HepG2 (cell line): Measurements from ENCODE around the gene TDP2. TPM values are rescaled to one million over a fixed set of nuclear protein-coding genes. Genes with fewer than 3 reads are reported as not detected.

Experiments used
- ATAC-seq: fragments of 200-7000 bp; cut with Tn5 transposase; 3 replicates; pipeline ENCODE4 v1.9.1; 2020; ENCODE audit warnings: mild to moderate bottlenecking, moderate library complexity
- BruUV-seq: library from RNA; stranded (reverse); fragments of 400-500 nt; replicated peaks from 2 replicates; lab custom pipeline; 2021; lab: Mats Ljungman, UMichigan
- CTCF ChIA-PET: fragments of 300-600 bp; formaldehyde crosslinking; extraction: SDS; loops from one replicate; lab custom pipeline; 2021; ENCODE audit warnings: low total read pairs, inconsistent platforms, low intra/inter-chr PET ratio; lab: Yijun Ruan, JAX
- POLR2A ChIA-PET: fragments of 350-600 bp; sonication (Branson Sonifier 250); formaldehyde crosslinking; loops from one replicate; lab custom pipeline; 2020; ENCODE audit warnings: antibody characterized with exemption, inconsistent platforms; lab: Yijun Ruan, JAX
- DNase-seq: peaks from one replicate; pipeline ENCODE4 v3.0.0-alpha.2; 2015; ENCODE audit warnings: low spot score
- FAIRE-seq: peaks from 3 replicates; lab custom pipeline; 2011; peaks lifted over from hg19 to GRCh38; lab: Jason Lieb, UNC
- H2AFZ ChIP-seq: one replicate; pipeline ENCODE4 v1.6.1; 2011; ENCODE audit warnings: low read length, inconsistent platforms
- H3K27ac ChIP-seq: fragments of 300-600 bp; 3 replicates; pipeline ENCODE4 v1.8.0; 2011; ENCODE audit warnings: mixed run types, mild to moderate bottlenecking, mixed read lengths, low read length, inconsistent platforms; ENCODE audit not compliant: insufficient read depth; ENCODE audit errors: extremely low read length
- H3K27me3 ChIP-seq, 2 experiments: fragments of 200-600 bp in 1 of 2; 2 replicates in 1 of 2; 3 replicates in 1 of 2; pipeline versions ENCODE4 v1.6.0 to v1.8.0; 2011; ENCODE audit warnings: low read length in 2 of 2, mild to moderate bottlenecking in 2 of 2, moderate library complexity in 2 of 2, inconsistent platforms in 1 of 2; ENCODE audit not compliant: insufficient read depth in 2 of 2, control insufficient read depth in 1 of 2
- H3K36me3 ChIP-seq, 2 experiments: fragments of 200-600 bp in 1 of 2; replicated peaks in 1 of 2; 2 replicates in 1 of 2; 3 replicates in 1 of 2; pipeline versions ENCODE4 v1.5.1 to v1.8.0; 2011; ENCODE audit warnings: low read length in 2 of 2, inconsistent platforms in 1 of 2; ENCODE audit not compliant: insufficient read depth in 2 of 2, control insufficient read depth in 1 of 2
- H3K4me1 ChIP-seq: 2 replicates; pipeline ENCODE4 v1.5.1; 2012; ENCODE audit warnings: low read length, inconsistent platforms; ENCODE audit not compliant: insufficient read depth
- H3K4me2 ChIP-seq: 2 replicates; pipeline ENCODE4 v1.6.0; 2011; ENCODE audit warnings: low read depth, low read length, inconsistent platforms
- H3K4me3 ChIP-seq, 3 experiments: fragments of 200-600 bp in 1 of 3; sonication (generic), shearing (Covaris generic) in 1 of 3; replicated peaks in 1 of 3; 2 replicates each; pipeline ENCODE4 v1.5.1; 2011 to 2016; ENCODE audit warnings: low read length in 3 of 3, inconsistent platforms in 2 of 3, low read depth in 2 of 3, mild to moderate bottlenecking in 2 of 3, control low read depth in 1 of 3, mixed read lengths in 1 of 3; ENCODE audit not compliant: insufficient read depth in 1 of 3
- H3K79me2 ChIP-seq: one replicate; pipeline ENCODE4 v1.6.1; 2011; ENCODE audit warnings: low read length, inconsistent platforms; ENCODE audit not compliant: insufficient read depth
- H3K9ac ChIP-seq: 2 replicates; pipeline ENCODE4 v1.6.0; 2011; ENCODE audit warnings: mild to moderate bottlenecking, low read depth, low read length, inconsistent platforms; ENCODE audit not compliant: insufficient read depth
- H3K9me3 ChIP-seq: 2 replicates; pipeline ENCODE4 v1.5.1; 2012; ENCODE audit warnings: mild to moderate bottlenecking, low read length
- H4K20me1 ChIP-seq: 2 replicates; pipeline ENCODE4 v1.6.0; 2011; ENCODE audit warnings: inconsistent platforms, mild to moderate bottlenecking, low read length, moderate library complexity; ENCODE audit not compliant: insufficient read depth
- FOXC1 ChIP-seq: sonication (generic); formaldehyde crosslinking; IDR thresholded peaks from 2 replicates; pipeline ENCODE4 v1.8.0; 2022; ENCODE audit warnings: mild to moderate bottlenecking, missing genetic modification reagents, borderline replicate concordance
- GMEB2 ChIP-seq: IDR thresholded peaks from 2 replicates; pipeline ENCODE4 v1.6.1; 2016; ENCODE audit warnings: missing biosample characterization, missing genetic modification reagents, low read depth
- ISX ChIP-seq: sonication (generic); formaldehyde crosslinking; conservative IDR thresholded peaks from 2 replicates; pipeline ENCODE4 v1.5.0; 2020; ENCODE audit warnings: missing genetic modification reagents
- NFYB ChIP-seq: sonication (generic); formaldehyde crosslinking; IDR thresholded peaks from 2 replicates; pipeline ENCODE4 v1.4.0; 2020; ENCODE audit warnings: missing genetic modification reagents
- SOX13 ChIP-seq, 3 experiments: fragments of 450-650 bp in 1 of 3; sonication (generic) in 1 of 3; formaldehyde crosslinking in 1 of 3; IDR thresholded peaks in 2 of 3; conservative IDR thresholded peaks in 1 of 3; 2 replicates each; pipeline versions ENCODE4 v1.5.0 to v1.6.1; 2016 to 2020; ENCODE audit warnings: antibody characterized with exemption in 1 of 3, mild to moderate bottlenecking in 1 of 3, missing compliant biosample characterization in 1 of 3, missing genetic modification reagents in 1 of 3, moderate library complexity in 1 of 3
- TRIM24 ChIP-seq: sonication (generic); formaldehyde crosslinking; IDR thresholded peaks from 2 replicates; pipeline ENCODE4 v1.8.0; 2022; ENCODE audit warnings: mild to moderate bottlenecking, missing genetic modification reagents
- ZNF335 ChIP-seq: sonication (generic); formaldehyde crosslinking; IDR thresholded peaks from 2 replicates; pipeline ENCODE4 v1.4.0; 2020; ENCODE audit warnings: missing genetic modification reagents
- ZXDC ChIP-seq: sonication (generic); formaldehyde crosslinking; IDR thresholded peaks from 2 replicates; pipeline ENCODE4 v1.5.0; 2020; ENCODE audit warnings: mild to moderate bottlenecking, missing genetic modification reagents
- WGBS: methylation state at CpG from one replicate; pipeline ENCODE4 v1.1.6; 2017; ENCODE audit warnings: low lambda C conversion rate; 5-methylcytosine and 5-hydroxymethylcytosine counted together
- in situ Hi-C: cut with HindIII; loops from 2 replicates; pipeline ENCODE4 v1.10.0; 2017; ENCODE audit warnings: low pct_unique_long_range_greater_than_20kb; ENCODE audit not compliant: extremely low pct_ligation_motif_present
- intact Hi-C: fragments of 100-400 bp; cut with micrococcal nuclease; formaldehyde crosslinking; loops from one replicate; pipeline ENCODE4 v1.10.0; 2022; ENCODE audit not compliant: unreplicated experiment
- polyA plus RNA-seq, 8 experiments: library from polyadenylated mRNA; depleted of rRNA in 3 of 8; stranded (reverse) in 7 of 8; unstranded in 1 of 8; fragments of >200 nt; fragmentation: Illumina TruSeq in 4 of 8; extraction: Trizol in 4 of 8; gene quantifications; 2 replicates each; pipeline versions ENCODE4 v1.2.1 to v1.2.3, GENCODE V29; 2011 to 2016; ENCODE audit warnings: low read depth in 4 of 8, missing spikeins in 1 of 8, mixed read lengths in 1 of 8; ENCODE audit not compliant: insufficient read depth in 1 of 8
- total RNA-seq, 5 experiments: library from RNA; depleted of rRNA; stranded (reverse); fragments of >200 nt; fragmentation: Illumina TruSeq; extraction: Trizol; gene quantifications; 2 replicates each; pipeline ENCODE4 v1.2.3, GENCODE V29; 2016; ENCODE audit warnings: low read depth in 1 of 5

The TDP2 gene
- total and polyA plus RNA-seq, 2 of the 13 experiments (the other 11 are each of a cell fraction or from before 2014, with no cell fraction given), result 30.5 to 42.6 TPM

- POLR2A ChIA-PET, result interaction anchor here (1.0 kb wide), 1 partner anchor 22 kb away, joined by 3 read pairs; no protein-coding TSS in a partner anchor
- H3K4me2 ChIP-seq, result no peak overlapping the region
- FAIRE-seq, result no peak
- H3K27me3 ChIP-seq, result no peaks in the 10 kb centered on the region
- H3K4me3 ChIP-seq, result no peak overlapping the region
- peaks cover 12% of the 10 kb centered on the region for H3K4me1 ChIP-seq
- H4K20me1 ChIP-seq, result no peaks in the 10 kb centered on the region
- peak; percentile 5; the same call in 1 of the 3 replicates for ATAC-seq
- in situ Hi-C loops, result loop anchor here (5.0 to 10.0 kb wide), 2 partner anchors 117 to 265 kb away; no protein-coding TSS in a partner anchor
- TF ChIP-seq SOX13 (IDR thresholded peaks at IDR 0.05), result no peak
- TF ChIP-seq SOX13 (CRISPR knock-in tag; conservative IDR thresholded peaks at IDR 0.05 in 1 of 2, IDR thresholded peaks at IDR 0.05 in 1 of 2), result 0 out of 4 replicates have a peak, but pooled peaks of 1 of the 2 experiments have one; percentile 6
- 0 out of 2 replicates have a peak, but pooled peaks have one; percentile 27 for TF ChIP-seq ISX (CRISPR knock-in tag)
- no peak for TF ChIP-seq ZNF335
- no peak overlapping the region for H2AFZ ChIP-seq
- no peak overlapping the region for H3K27ac ChIP-seq
- H3K79me2 ChIP-seq, result no peaks in the 10 kb centered on the region
- intact Hi-C loops, result loop anchor here (10.0 kb wide), 3 partner anchors 175 to 375 kb away; partner anchors contain the start of gene ALDH5A1
- peaks cover 0 to 16% of the 10 kb centered on the region in 2 experiments; a peak in 4 of 5 replicates for H3K36me3 ChIP-seq
- 67% methylated on average over 3 of the region's 3 CpGs for WGBS
- H3K9me3 ChIP-seq, result no peaks in the 10 kb centered on the region
- DNase-seq, result peak; percentile 21
- no TSS peak for BruUV-seq
- H3K9ac ChIP-seq, result no peak overlapping the region
- CTCF ChIA-PET, result no interaction called here
These were observed 33.0 kb upstream of the TDP2 start for GRCh38 chr6:24699521-24700359.

- no peak overlapping the region for H3K4me2 ChIP-seq
- no peaks in the 10 kb centered on the region for H3K27me3 ChIP-seq
- H3K79me2 ChIP-seq, result no peaks in the 10 kb centered on the region
- H2AFZ ChIP-seq, result no peak overlapping the region
- FAIRE-seq (no peak), ATAC-seq (no peak), DNase-seq (no peak)
- no peak overlapping the region for H3K4me3 ChIP-seq
- ChIA-PET POLR2A (no interaction called here), CTCF (interaction anchor here (1.3 to 4.2 kb wide), 3 partner anchors 110 to 171 kb away, joined by 4 to 105 read pairs (median 5); no protein-coding TSS in a partner anchor)
- H3K4me1 ChIP-seq, result peaks cover 17% of the 10 kb centered on the region
- no peak overlapping the region for H3K27ac ChIP-seq
- no TSS peak for BruUV-seq
- H3K9me3 ChIP-seq, result no peaks in the 10 kb centered on the region
- H3K36me3 ChIP-seq, result no peaks in the 10 kb centered on the region; a peak in 1 of 5 replicates
- no peaks in the 10 kb centered on the region for H4K20me1 ChIP-seq
- in situ Hi-C loops, result loop anchor here (5.0 to 10.0 kb wide), 2 partner anchors 114 to 261 kb away; no protein-coding TSS in a partner anchor
- 98% methylated on average over 2 of the region's 2 CpGs for WGBS
- intact Hi-C loops, result loop anchor here (10.0 kb wide), 2 partner anchors 171 to 201 kb away; partner anchors contain the start of gene ALDH5A1
- H3K9ac ChIP-seq, result no peak overlapping the region
- TF ChIP-seq ZXDC (no peak), FOXC1 (no peak), TRIM24 (CRISPR knock-in tag) (no peak), NFYB (CRISPR knock-in tag) (no peak), GMEB2 (CRISPR knock-in tag) (no peak)
These were observed 29.4 kb upstream of the TDP2 start for GRCh38 chr6:24696097-24696496.
